ENCODE results near the gene CDC37L1.

- TF ChIP-seq CTCF (IDR thresholded peaks at IDR 0.05) (no peak), POLR2A (IDR thresholded peaks at IDR 0.05) (no peak), EP300 (IDR thresholded peaks at IDR 0.05) (no peak), POLR2AphosphoS5 (IDR thresholded peaks at IDR 0.05) (no peak)
These were observed 8.8 kb upstream of the CDC37L1 start for GRCh38 chr9:4670591-4670990.

Data from gastroesophageal sphincter (tissue), 3 donors.